Uterus (tissue), 2 donors: ENCODE measurements around the gene ATP1A2.

Experiments used
- POLR2A ChIP-seq, 2 donors: fragments of 450-650 bp; IDR thresholded peaks; one replicate each; pipeline ENCODE4 v1.6.1; 2016; ENCODE audit warnings: antibody characterized with exemption in 2 of 2, mild to moderate bottlenecking in 1 of 2, moderate library complexity in 1 of 2
- TF ChIP-seq, protein P1 (sequence below), 4 experiments: fragments of 200-600 bp in 2 of 4; fragments of 450-650 bp in 2 of 4; sonication (generic) in 2 of 4; IDR thresholded peaks; one replicate each; pipeline ENCODE4 v1.5.1; 2016 to 2019; ENCODE audit warnings: antibody characterized with exemption in 4 of 4, mild to moderate bottlenecking in 2 of 4, moderate library complexity in 1 of 4

DNA sequence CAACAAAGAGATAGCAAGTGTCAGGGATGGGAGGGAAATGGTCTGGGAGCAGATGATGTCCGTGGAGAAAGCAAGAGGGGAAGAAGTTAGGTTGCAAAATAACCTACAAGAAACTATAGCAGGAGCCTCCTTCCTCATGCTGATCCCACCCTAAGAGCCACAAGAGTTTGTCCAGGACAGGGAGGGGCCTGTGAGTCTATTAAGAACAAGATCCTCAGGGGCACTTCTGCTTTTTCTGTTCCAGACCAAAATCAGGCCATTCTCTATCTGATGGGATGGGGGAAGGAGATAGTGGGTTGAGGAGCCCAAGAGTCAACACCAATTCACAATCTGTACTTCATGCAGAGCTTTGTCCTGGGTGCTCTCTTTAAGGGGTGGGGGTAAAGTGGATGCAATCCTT is 28.1 kb downstream of the ATP1A2 start:
- TF ChIP-seq, protein P1, sequence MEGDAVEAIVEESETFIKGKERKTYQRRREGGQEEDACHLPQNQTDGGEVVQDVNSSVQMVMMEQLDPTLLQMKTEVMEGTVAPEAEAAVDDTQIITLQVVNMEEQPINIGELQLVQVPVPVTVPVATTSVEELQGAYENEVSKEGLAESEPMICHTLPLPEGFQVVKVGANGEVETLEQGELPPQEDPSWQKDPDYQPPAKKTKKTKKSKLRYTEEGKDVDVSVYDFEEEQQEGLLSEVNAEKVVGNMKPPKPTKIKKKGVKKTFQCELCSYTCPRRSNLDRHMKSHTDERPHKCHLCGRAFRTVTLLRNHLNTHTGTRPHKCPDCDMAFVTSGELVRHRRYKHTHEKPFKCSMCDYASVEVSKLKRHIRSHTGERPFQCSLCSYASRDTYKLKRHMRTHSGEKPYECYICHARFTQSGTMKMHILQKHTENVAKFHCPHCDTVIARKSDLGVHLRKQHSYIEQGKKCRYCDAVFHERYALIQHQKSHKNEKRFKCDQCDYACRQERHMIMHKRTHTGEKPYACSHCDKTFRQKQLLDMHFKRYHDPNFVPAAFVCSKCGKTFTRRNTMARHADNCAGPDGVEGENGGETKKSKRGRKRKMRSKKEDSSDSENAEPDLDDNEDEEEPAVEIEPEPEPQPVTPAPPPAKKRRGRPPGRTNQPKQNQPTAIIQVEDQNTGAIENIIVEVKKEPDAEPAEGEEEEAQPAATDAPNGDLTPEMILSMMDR (IDR thresholded peaks at IDR 0.05), result no peak
- TF ChIP-seq POLR2A (IDR thresholded peaks at IDR 0.05), result no peak
